K562 (cell line): ENCODE data around the gene AKAP6. TPM values are rescaled to one million over a fixed set of nuclear protein-coding genes. Genes with fewer than 3 reads are reported as not detected.

Source experiments
- ARID4B ChIP-seq: sonication (generic); formaldehyde crosslinking; IDR thresholded peaks from 2 replicates; pipeline ENCODE4 v1.8.0; 2022; ENCODE audit warnings: mild to moderate bottlenecking, missing genetic modification reagents
- E2F8 ChIP-seq: fragments of 450-650 bp; IDR thresholded peaks from 2 replicates; pipeline ENCODE4 v1.7.1; 2018; ENCODE audit warnings: mild to moderate bottlenecking, low read depth; ENCODE audit not compliant: partially characterized antibody
- EP300 ChIP-seq: IDR thresholded peaks from 2 replicates; pipeline ENCODE4 v1.6.1; 2012; ENCODE audit warnings: low read length, improper control_type of control experiment
- MEIS2 ChIP-seq: fragments of 450-650 bp; IDR thresholded peaks from 2 replicates; pipeline ENCODE4 v1.6.1; 2014; ENCODE audit warnings: mild to moderate bottlenecking; ENCODE audit not compliant: partially characterized antibody
- MYNN ChIP-seq, 2 experiments: sonication (generic); formaldehyde crosslinking in 1 of 2; IDR thresholded peaks; 2 replicates each; pipeline versions ENCODE4 v1.5.0 to v1.6.1; 2016 to 2020; ENCODE audit warnings: antibody characterized with exemption in 1 of 2, missing genetic modification reagents in 1 of 2
- POLR2AphosphoS2 ChIP-seq: IDR thresholded peaks from 2 replicates; pipeline ENCODE4 v1.6.1; 2012; ENCODE audit warnings: low read length, improper control_type of control experiment
- RBBP5 ChIP-seq: fragments of 200-600 bp; sonication (generic); IDR thresholded peaks from 2 replicates; pipeline ENCODE4 v1.6.1; 2012; ENCODE audit warnings: borderline replicate concordance, mild to moderate bottlenecking, low read length, control low read depth, inconsistent platforms; ENCODE audit not compliant: insufficient read depth, poor library complexity, severe bottlenecking
- TBL1XR1 ChIP-seq, 2 experiments: IDR thresholded peaks; 2 replicates each; pipeline ENCODE4 v1.6.1; 2012; ENCODE audit warnings: improper control_type of control experiment in 2 of 2, low read length in 2 of 2, mild to moderate bottlenecking in 1 of 2
- ZMIZ1 ChIP-seq, 2 experiments: fragments of 150-350 bp in 1 of 2; IDR thresholded peaks; 2 replicates each; pipeline ENCODE4 v1.6.1; 2012 to 2016; ENCODE audit warnings: low read depth in 2 of 2, low read length in 2 of 2, mild to moderate bottlenecking in 1 of 2, moderate library complexity in 1 of 2
- polyA plus RNA-seq, 8 experiments: library from polyadenylated mRNA; depleted of rRNA in 4 of 8; stranded (reverse) in 5 of 8; unstranded in 3 of 8; fragments of >200 nt; fragmentation: Nextera tagmentation in 2 of 8; fragmentation: Illumina TruSeq in 1 of 8; extraction: Ambion mirVana in 2 of 8; extraction: Trizol in 1 of 8; gene quantifications; 2 replicates each; pipeline versions ENCODE4 v1.2.1 to v1.2.3, GENCODE V29; 2011 to 2014; ENCODE audit warnings: inconsistent platforms in 1 of 8, missing spikeins in 1 of 8
- total RNA-seq, 7 experiments: library from RNA; depleted of rRNA in 6 of 7; stranded (reverse); fragments of >200 nt in 6 of 7; fragmentation: Illumina TruSeq in 2 of 7; extraction: Trizol in 2 of 7; gene quantifications; 2 replicates each; pipeline versions ENCODE4 v1.2.1 to v1.2.3, GENCODE V29; 2011 to 2021; ENCODE audit warnings: low replicate concordance in 1 of 7

Gene AKAP6
- total and polyA plus RNA-seq, 9 of the 15 experiments (the other 6 are each of a cell fraction or from before 2014, with no cell fraction given) = 0.03 to 1.7 (median 0.48) TPM

- TF ChIP-seq ZMIZ1 (IDR thresholded peaks at IDR 0.05; ENCODE audit: low read depth in 2 of 2, low read length in 2 of 2) = no peak
- no peak for TF ChIP-seq MYNN (IDR thresholded peaks at IDR 0.05)
- TF ChIP-seq MYNN (CRISPR knock-in tag; IDR thresholded peaks at IDR 0.05) = no peak
- no peak for TF ChIP-seq E2F8
- no peak for TF ChIP-seq EP300
- TF ChIP-seq MEIS2 = no peak
- no peak for TF ChIP-seq ARID4B
- TF ChIP-seq TBL1XR1 (IDR thresholded peaks at IDR 0.05; ENCODE audit: low read length in 2 of 2) = no peak
- TF ChIP-seq RBBP5 = no peak
- TF ChIP-seq POLR2AphosphoS2 = no peak
These were observed 141.1 kb downstream of the AKAP6 start (continued) for GRCh38 chr14:32470161-32470715.
